ENCODE measurements around the gene EFNB2.

Gene EFNB2

DNA sequence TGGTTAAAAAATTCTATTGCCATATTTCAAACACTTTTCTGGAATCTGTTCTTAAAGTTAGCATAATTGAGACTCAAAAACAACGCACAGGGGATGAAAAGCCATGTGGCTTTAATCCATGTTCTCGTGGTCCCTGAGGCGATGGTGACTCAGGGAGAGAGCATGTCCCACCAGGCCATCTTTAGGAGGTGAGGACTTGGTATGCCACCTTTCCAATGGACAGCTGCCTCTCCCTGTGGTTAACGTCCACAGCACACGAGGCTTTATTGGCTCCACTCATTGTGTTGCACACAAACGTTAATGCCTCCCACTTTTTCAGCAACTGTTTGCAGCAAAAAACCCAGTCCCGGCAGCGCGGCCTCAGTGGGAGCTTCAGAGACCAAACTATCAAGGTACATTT, 51.4 kb downstream of the EFNB2 start:
- DNase-seq (ENCODE audit: low spot score), result no peak

DNA sequence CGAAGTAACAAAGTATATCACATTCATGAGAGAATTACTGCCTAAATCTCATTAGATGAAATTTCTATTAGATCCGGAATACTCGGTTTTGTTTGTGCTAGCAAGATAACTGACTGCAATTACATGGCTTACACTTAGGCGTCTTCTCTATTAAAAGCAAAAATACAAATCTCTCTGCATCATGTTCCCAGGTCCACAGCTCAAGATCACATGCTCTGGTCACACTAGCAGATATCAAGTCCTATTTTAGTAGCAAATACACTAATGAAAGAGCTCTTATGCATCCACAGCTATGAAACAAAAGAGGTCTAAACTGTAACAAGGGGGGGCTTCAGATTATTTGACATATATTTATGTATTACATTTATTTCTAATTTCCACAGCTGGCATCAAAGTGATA, 53.5 kb downstream of the EFNB2 start:
- DNase-seq (ENCODE audit: low spot score), result no peak

DNA sequence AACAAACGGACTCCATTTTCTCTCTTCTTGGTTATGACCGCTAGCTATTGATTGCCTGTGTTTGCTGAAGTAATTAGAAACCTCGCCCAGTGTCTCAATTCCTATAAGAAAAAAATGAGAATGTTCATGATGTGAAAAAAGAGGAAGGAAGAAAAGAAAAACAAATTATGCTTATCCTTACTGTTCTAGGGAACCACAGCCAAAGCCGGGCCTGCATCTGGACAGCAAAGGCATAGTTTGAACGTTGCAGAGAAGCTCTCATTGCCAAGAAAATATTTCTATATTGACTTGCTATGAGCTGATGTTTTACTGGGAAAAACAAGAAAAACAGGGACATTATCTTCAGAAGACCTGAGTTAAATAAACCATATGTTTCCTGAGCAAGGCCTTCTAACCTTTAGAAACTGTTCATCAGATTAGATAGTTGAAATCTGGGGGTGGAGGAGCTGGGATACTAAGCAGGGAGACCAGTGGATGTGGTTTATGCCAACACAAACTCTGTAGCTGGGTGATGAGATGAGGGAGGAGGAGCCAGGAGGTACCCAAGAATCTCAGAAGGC, 55.0 kb downstream of the EFNB2 start:
- DNase-seq (ENCODE audit: low spot score), result no peak

- DNase-seq (ENCODE audit: low spot score), result no peak
Observed at GRCh38 chr13:106479929-106480328, 55.5 kb downstream of the EFNB2 start.

DNA sequence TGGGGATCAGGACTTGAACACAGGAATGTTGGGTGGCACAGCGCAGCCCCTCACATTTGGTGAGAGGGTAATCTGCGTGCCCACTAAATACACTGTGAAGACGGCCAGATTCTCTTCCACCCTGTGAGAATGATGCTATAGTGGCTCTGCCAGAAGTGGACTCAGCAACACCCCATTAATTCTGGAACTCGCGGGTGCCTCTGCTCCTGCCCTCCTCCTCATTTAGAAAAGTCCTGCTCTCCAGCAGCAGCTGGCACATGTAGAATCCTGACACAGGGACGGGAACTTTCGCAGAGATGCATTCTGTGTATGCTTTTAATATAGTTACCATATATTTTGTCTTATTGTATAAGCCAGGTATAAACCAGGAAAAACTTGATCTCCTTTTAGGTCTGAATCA, 57.3 kb downstream of the EFNB2 start:
- DNase-seq (ENCODE audit: low spot score), result no peak

DNA sequence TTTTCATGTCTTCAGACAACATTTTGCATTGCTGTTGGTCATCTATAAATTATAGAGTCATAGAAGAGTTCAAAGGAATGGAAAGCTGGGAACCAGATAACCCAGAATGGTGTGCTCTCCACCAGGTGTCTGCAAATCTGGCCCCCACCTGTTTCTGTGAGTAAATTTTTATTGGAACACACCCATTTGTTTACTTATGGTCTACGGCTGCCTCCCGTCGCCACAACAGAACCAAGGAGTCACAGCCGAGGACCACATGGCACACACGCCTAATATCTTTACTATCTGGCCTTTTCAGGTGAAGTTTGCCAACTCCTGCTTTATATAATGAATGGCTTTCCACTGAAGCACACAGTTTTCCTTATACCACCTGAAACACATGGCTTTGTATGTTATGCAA, 58.2 kb downstream of the EFNB2 start:
- no peak for DNase-seq (ENCODE audit: low spot score)

- DNase-seq (ENCODE audit: low spot score), result no peak
Observed at GRCh38 chr13:106475852-106476251, 59.6 kb downstream of the EFNB2 start.

- no peak for DNase-seq (ENCODE audit: low spot score)
Observed at GRCh38 chr13:106474912-106475311, 60.5 kb downstream of the EFNB2 start.

- no peak for DNase-seq (ENCODE audit: low spot score)
Observed at GRCh38 chr13:106473154-106473553, 62.3 kb downstream of the EFNB2 start.

DNA sequence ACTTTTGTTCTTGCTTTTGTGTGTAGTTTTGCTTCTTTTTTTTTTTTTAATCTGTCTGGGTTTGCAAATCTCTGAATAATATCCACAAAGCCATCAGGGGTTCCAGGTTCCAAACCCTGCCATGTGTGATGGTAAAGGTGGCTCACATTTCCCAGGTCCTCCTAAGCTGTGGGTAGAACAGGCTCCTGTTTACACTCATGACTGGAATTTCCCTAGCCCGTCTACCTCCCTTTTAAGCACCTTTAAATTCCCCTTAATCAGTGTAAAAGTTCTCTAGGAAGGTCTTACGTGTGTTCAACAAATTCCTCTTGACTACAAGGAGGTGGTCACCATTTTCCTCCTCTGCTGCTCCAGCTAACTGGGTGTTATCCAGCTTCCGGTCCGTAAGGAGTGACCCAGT, 62.8 kb downstream of the EFNB2 start:
- no peak for DNase-seq (ENCODE audit: low spot score)

DNA sequence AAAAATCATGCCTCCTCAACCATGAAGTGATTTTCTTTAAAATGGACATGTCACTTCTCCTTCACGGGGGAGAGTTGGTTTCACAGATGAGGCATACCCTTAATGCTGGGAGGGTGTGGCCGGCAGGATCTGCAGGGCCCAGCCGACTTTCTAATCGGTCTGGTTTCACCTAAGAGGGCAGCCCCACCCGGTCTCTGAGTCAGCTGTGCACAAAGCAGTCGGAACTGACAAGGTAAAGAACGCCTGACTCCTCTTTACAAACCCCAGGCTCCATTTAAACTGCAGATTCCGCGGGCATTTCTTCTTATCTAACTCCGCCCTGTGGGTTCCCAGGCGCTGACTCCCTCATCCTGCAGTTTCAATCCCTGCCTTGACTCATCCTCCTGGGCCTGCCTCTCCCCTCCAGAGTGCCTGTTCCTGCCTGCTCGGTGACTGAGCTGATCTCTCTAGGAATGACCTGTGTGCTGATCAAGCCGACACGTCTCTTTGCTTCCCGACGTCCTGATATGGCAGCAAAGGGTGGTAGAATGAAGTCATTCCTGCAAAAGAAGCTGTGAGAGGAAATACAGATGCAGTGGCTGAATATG, 63.4 kb downstream of the EFNB2 start:
- peak; percentile 35 for DNase-seq (ENCODE audit: low spot score)

DNA sequence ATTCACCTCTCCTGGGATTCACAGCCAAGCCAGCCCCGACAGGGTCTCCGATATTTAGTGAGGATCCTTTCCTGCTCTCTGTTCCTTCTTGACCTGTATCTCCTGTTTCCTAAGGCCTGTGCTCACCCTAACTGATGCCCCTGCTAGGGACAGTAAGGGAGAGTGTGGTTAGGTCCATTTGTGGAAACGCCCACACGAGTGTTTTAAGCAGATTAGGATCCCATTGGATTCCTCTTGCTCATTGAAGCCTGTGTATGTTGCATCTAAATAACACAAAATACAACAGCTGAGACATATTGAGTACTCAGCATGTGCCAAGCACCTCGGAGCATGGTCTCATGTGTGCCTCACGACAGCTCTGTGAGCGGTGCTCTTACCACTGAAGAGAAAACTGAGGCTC, 64.9 kb downstream of the EFNB2 start:
- DNase-seq (ENCODE audit: low spot score), result no peak

GRCh38 chr13:106468744-106469590, 66.5 kb downstream of the EFNB2 start:
- no peak for DNase-seq (ENCODE audit: low spot score)

- DNase-seq (ENCODE audit: low spot score), result no peak
Observed at GRCh38 chr13:106468207-106468606, 67.3 kb downstream of the EFNB2 start.

DNA sequence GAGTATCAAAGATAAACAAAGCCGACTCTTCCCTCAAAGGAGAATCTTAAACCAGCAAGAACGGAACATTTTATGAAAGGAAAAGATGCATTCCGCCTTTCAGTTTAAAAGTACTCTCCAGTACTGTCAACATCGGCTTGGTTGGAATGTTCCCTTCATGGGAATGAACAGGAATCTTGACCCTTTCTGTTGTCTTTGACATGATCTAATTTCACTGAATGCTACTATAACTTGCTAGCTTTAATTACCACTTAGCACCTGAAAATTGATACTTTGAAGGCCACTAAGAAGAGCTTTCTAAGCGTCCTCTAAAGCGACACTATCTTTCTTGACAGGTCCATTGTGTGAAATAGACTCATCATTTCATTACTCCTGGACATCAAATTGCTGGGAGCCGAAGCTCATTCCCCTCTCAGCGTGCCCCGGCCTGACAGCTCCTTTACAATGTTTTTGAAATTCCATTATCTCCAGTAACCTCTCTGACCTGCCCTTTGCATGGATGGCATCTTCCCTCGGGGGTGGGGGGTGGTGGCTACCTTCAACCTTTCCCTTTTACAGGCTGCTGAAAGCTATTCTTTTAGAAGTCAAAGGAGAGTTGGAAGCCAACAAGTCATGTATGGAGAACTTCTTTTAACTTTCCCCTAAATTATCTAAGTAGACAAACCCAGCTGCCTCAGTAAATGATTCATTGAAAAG, 67.9 kb downstream of the EFNB2 start:
- DNase-seq (ENCODE audit: low spot score), result no peak

- no peak for DNase-seq (ENCODE audit: low spot score)
Observed at GRCh38 chr13:106466691-106467426, 68.6 kb downstream of the EFNB2 start.

GRCh38 chr13:106464076-106464475, 71.4 kb downstream of the EFNB2 start:
- no peak for DNase-seq (ENCODE audit: low spot score)

- no peak for DNase-seq (ENCODE audit: low spot score)
Observed at GRCh38 chr13:106462710-106463109, 72.8 kb downstream of the EFNB2 start.

GRCh38 chr13:106455777-106456176, 79.7 kb downstream of the EFNB2 start:
- no peak for DNase-seq (ENCODE audit: low spot score)

GRCh38 chr13:106455190-106455589, 80.3 kb downstream of the EFNB2 start:
- DNase-seq (ENCODE audit: low spot score), result no peak

- no peak for DNase-seq (ENCODE audit: low spot score)
Observed at GRCh38 chr13:106453101-106453500, 82.4 kb downstream of the EFNB2 start.

DNA sequence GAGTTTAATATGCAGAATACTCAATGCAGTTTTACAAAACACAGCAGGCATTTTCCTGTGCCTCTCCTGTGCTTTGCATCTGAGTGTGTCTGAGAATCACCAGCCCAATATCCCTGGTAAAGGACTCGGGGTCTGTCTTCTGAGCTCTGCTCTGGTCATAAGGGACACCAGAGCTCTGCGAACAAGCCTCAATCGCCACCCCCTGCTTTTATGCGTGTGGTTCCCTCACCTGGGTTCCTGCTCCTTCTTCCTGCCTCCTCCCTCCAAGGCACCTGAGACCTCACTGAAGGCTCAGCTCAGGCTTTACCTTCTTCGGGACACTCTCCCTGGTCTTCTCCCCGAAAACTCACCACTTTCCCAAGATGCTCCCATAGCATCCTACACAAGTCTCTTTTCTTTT, 84.5 kb downstream of the EFNB2 start:
- no peak for DNase-seq (ENCODE audit: low spot score)

All from germinal center (tissue), 1 donor.